Left renal pelvis (tissue), 4 donors: ENCODE data around the gene ADRA2B. TPM values are rescaled to one million over a fixed set of nuclear protein-coding genes. Genes with fewer than 3 reads are reported as not detected.

Source experiments
- DNase-seq, 4 donors: peaks; one replicate each; pipeline ENCODE4 v3.0.0-alpha.2; 2013; ENCODE audit warnings: low read depth in 4 of 4, low spot score in 3 of 4
- polyA plus RNA-seq, 4 donors: library from polyadenylated mRNA; unstranded; fragments of 120-200 nt; gene quantifications; one replicate each; pipeline ENCODE4 v1.2.1, GENCODE V29; 2013; ENCODE audit not compliant: insufficient read length in 4 of 4

The ADRA2B gene
- polyA plus RNA-seq, 4 donors = 2.2 to 5.1 (median 3.4) TPM

DNA sequence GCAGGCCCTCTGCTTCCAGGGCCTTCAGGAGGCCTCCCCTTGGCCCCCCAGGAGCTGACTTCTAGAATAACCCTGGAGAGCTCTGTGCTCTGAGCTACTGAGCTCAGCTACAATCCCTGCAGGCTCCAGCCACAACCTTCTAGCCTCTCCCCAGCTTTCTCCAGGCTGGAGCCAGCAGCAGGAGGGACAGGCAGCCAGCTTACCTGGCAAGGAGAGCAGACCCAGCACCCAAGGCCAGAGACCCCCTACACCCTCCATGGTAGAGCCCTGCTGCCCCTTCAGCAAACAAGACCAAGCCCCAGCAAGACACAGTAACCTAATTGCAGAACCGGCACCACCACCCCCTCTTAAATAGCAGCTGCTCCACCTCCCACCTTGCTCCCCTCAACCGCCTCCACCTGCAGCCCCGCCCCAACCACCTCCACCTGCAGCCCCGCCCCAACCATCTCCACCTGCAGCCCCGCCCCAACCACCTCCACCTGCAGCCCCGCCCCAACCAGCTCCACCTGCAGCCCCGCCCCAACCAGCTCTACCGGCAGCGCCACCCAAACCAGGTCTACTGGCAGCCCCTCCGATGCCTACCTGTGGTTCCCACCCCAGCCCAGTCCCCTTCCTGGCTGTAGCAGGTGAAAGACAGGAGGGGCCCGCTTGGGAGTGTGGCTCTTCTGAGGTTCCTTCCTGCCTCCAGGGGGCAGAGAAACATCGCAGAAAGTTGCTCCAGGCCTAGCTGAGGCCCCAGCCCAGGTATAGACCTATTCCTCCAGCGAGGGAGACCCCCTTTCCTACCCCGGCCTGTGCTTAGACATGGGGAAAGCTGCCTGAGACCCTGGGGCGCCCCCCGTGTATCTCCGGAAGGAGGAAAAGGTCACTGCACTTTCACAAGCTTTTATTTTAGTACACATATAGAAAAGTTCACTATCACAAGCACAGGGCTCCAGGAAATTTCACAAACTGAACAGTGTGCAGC is 22.1 kb upstream of the ADRA2B start, which contains the start of gene ASTL:
Gene ASTL (minus strand): TSS at position 324 of the 967 bp plus-strand sequence. CDS start 66 bp downstream, at position 258.
- DNase-seq = no peak

DNA sequence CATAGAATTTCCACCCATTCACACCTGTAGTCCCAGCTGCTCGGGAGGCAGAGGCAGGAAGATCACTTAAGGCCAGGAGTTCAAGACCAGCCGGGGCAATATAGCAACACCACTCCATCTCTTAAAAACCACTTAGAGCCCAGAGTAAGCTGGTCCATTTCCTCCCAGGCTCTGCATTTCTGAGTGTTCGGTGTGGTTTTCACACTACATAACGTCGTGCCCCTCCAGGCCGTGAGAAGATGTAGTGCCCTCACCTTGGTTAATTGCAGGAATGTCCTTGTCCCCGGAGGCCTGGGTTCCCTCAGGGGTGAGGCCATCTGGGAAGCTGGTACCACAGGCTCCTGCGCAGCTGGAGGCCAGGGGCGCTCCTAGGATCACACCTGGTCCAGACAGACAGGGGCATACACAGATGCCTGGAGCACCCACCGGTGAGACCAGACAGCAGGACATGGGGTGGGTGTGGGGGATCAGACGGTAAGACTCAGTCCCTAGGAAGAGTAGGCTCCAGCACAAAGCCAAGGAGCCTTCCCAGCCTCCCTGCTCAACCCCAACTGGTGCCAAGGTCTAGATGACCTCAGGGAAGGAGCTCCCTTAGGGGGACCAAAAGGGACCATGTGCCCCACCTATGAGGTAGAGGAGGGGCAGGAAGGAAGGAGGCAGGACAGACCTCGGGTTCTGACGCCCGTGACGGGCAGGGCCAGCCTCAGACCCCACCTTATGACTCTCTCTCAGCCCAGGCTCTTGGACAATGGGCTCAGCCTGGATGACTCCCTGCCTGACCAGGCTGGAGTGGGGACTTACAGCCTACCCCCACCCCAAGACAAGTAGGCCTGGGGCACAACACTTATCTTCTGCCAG is 21.2 kb upstream of the ADRA2B start:
- DNase-seq = no peak

GRCh38 chr2:96136129-96136720 is 19.9 kb upstream of the ADRA2B start:
- DNase-seq = no peak

DNA sequence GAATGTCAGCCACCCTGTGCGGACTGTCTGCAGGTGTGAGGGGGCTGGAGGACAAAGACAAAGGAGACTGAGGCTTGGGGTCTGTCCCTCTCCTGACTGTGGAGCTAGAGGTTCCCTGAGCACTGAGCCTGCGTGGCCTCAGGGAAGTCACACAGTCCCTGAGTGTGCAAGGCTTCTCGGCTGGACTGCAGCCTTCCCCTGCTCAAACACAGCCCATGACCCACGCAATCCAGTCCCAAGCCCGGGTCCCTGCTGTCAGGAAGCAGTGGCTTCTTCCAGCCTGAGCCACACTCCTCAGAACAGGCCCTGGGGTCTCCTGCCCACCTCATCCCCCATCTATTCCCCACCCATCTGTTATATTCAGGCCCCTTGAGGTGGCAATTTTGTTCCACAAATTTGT is 19.2 kb upstream of the ADRA2B start:
- DNase-seq = no peak

DNA sequence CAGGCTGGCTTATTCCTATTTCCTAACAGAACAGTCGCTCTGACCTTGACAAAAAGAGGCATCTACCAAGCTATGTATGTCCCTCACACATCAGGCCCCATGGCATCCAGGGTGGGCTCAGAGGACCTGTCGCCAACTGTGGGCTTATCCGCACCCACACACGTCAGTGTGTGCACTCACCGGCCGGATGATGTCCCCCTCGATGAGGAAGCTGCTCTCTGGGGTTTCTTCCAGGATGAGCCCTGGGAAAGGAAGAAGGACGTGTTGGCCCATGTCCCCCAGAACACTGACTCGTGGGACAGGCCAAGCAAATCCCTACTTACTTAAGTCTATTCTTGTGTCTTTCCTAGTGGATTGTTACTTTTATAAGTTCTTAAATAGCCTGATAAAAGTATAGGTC is 18.8 kb upstream of the ADRA2B start:
- DNase-seq = no peak

- no peak for DNase-seq
Measured at GRCh38 chr2:96134421-96134820, 18.1 kb upstream of the ADRA2B start.

DNA sequence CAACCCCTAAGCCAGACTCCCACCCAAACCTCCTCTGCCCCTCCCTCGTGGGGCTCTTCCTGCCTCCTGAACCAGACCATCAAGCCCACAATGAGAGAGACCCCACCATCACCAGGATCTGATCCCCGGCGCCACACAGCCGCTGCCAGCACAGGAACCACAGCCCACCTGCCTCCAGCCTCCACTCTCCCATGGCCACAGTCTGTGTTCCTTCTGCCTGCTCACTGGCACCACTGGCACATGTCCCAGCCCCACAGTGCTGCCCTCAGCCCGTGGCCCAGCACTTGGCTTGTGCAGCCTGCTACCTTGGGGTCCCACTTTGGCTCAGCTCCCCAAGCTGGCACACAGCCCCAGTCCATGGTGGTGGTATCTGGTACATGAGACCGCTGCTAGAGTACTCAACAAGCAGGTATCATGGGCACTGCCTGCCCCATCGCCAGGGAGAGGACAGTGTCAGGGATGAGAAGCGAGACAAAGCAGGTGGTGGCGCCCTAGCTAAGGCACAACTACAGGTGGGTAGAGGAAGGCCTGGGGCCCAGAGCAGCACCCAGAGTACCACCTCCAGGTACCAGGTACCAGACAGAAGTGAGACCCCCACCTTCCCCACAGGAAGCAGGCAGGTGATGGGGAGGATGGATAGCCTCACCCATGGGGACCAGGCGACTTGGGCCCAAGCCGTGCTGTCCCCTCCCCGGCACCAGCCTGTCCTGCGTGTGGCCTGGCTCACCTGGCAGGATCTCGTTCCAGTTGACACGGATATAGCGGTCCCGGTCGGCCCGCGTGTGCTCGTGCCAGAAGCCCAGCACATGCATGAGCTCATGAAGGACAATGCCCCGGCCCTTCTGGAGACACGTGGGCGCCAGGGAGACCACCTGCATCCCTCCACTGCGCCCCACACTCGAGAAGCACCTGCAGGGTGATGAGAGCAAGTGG is 15.7 kb upstream of the ADRA2B start:
- no peak for DNase-seq

- no peak for DNase-seq
Measured at GRCh38 chr2:96131152-96131812, 14.9 kb upstream of the ADRA2B start.

DNA sequence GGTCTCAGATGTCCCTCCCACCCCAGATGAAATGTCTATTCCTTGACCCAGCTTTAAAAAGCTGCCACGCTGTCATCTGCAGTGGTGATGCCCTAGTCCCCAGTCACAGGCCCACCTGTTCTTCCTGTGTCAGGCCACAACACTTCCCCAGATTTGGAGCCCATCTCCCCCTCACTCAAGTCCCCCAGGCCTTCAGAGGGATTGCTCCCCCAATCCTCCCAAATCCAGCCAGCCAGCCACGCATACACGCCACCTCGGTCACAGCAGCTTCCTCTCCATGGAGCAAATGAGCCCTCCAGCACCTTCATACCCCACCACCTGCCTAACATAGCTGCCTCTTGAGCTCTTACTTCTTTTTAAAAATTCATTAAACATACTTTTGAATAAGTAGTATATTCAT is 14.1 kb upstream of the ADRA2B start:
- no peak for DNase-seq

DNA sequence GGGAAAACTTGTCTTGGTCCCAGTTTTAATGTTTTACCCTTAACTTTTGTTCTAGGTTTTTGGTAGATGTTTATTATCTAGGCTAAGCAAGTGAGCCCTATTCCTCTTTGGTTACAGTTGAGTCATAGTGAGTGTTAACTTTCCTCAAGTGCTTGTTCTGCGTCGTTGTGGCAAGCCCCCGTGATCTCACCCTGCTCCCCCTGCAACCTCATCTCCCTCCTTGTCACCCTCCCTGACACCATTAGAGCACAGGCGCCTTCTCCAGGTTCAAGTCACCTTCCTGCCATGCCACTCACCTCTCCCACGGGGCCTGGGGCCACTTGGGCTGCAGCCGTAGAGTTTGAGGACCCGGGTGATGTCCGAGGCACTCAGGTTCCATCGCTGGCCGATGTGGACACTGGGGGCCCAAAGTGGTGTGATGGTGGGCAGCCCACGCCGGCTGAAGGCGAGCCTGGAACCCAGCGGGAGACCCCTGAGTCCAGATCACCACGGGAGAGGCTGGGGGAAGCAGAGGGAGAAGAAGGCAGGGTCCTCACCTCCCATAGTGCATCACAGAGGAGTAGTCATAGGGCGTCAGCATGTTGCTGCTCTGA is 13.3 kb upstream of the ADRA2B start:
- DNase-seq = no peak

DNA sequence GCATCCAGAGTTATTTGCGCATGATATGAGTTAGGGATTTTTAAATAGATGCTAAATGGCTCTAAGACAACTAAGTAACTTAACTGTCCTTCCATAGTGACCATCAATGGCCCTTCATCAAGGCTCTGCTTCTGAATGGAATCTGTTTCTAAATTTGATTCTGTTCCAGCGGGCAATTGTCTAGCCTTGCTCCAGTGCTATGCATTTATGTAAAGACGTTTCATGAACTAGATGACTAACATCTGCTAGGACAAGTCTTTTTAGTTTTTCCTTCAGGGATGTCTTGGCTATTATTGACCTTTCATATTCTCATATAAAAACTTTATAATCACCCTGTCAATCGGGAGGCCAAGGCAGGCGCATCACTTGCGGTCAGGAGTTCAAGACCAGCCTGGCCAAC is 12.1 kb upstream of the ADRA2B start:
- no peak for DNase-seq

GRCh38 chr2:96124406-96125265 is 8.3 kb upstream of the ADRA2B start:
- no peak for DNase-seq

DNA sequence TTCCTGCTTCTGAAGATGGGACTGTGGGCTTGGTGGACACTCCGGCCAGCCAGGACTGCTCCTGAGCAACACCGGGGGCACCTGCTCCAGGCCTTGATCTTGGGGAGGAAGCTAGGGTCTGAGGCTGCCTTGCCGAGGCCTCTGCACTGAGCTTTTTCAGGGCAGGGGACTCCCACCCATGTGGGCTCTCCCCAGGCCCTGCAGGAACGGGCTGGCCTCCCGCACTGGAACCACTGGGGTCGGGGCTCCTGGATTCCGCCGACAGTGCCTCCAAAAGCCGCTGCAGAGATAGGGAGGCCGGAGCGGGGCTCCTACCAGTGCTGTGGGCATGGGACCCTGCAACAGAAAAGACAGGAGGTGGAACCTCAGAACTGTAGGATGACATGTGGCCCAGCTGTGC is 7.6 kb upstream of the ADRA2B start:
- DNase-seq = no peak

DNA sequence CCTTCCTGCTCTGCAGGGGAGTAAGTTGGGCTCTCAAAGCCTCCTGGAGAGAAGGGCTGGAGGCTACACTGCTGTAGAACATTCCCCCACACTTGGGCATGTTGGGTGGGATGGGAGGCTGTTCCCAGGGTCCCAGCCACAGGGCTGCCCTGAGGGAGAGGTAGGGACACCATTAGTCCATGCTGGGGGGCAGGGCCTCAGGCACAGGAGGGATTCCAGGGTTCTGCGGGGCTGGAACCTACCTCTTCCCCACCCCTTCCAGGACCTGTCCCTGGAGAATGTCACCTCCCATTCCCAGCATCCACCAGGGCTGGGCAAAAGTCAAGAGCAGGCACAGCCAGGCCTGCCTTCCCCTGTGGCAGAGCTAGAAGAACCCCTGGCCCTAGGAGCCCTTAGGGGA is 6.9 kb upstream of the ADRA2B start:
- no peak for DNase-seq

- DNase-seq = no peak
Measured at GRCh38 chr2:96122391-96122790, 6.0 kb upstream of the ADRA2B start.

DNA sequence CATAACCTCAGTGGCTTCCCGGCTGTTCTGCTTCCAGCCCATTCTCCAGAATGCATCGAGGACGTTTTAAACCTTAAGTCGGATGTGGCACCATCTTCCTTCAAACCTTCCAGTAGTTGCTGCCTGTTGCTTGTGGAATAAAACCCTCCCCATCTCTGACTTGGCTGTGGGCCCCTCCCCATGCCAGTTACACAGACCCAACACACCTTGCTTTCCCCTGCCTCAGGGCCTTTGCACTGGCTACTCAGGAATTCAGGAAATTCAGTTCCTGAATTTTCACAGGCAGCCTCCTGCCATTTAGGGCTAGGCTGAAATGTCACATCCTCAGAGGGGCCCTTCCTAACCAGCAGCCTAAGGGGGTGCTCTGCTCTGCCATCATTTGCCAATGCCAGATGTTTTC is 5.0 kb upstream of the ADRA2B start:
- no peak for DNase-seq

DNA sequence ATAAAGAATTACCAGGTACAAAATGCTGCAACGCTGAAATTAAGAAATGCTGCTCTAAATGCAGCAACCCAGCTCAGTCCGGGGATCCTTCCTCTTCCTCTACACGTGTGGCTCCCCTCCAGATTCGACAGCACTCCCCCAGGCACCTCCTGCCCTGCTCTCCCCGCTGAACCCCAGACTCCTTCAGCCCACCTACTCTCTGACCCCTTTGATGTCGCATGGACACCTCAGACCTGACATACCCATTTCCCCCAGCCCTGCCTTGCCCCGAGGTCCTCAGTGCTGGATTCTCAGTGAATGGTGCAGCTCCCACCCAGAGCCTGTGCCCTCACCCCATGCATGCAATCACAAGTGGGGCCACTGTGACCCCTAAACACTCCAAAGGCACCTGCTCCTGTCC is 4.6 kb upstream of the ADRA2B start:
- no peak for DNase-seq

DNA sequence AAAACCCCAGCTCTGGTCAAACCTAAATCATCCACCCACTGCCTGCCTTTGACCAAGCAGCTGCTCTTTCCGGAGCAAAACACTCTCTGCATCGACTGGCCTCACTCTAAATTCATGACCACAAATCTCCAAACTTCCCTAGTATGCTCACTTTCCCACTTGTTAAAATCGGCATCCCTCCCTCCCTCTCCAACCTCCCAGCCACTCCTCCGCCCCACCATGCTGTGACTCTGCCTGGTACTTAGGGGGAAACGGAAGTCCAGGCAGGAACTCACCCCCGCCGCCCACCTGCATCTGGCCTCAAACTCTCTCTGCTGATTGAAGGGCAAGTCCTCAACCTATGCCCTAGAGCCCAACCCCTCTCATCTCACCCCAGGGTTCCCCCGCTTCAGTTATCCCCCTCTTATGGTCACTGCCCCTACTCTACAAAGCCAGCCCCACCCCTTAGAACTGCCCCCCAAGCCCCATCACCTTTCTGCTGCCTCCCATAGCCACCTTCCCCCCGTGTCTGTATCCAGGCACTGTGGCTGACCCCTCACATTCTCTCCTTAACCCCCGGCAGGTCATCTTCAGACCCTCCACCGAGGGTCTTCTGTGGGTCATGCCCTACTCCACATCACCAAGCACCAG is 3.8 kb upstream of the ADRA2B start:
- DNase-seq = no peak
